HG02970 (cell line): ENCODE results near the gene RAB43.

Source experiments
- ATAC-seq: cut with Tn5 transposase; IDR thresholded peaks from one replicate; pipeline ENCODE4 v1.9.1; 2021; ENCODE audit warnings: mild to moderate bottlenecking, moderate library complexity, moderate number of reproducible peaks; ENCODE audit not compliant: unreplicated experiment, low FRiP score

RAB43 gene

GRCh38 chr3:129063091-129063640, 58.4 kb downstream of the RAB43 start:
- no peak for ATAC-seq

GRCh38 chr3:129061888-129062834, 59.4 kb downstream of the RAB43 start:
- no peak for ATAC-seq

GRCh38 chr3:129061023-129061887, 60.3 kb downstream of the RAB43 start:
- ATAC-seq, result no peak

GRCh38 chr3:129060276-129061022, 61.2 kb downstream of the RAB43 start, which contains the start of gene GP9:
Gene GP9 (plus strand): TSS chr3:129060779. CDS start chr3:129061740, 961 bp downstream.
- no peak for ATAC-seq

- no peak for ATAC-seq
Observed at GRCh38 chr3:129059311-129059958, 62.2 kb downstream of the RAB43 start.

GRCh38 chr3:129058441-129059200, 63.0 kb downstream of the RAB43 start:
- ATAC-seq, result no peak

- ATAC-seq, result no peak
Observed at GRCh38 chr3:129057249-129057648, 64.4 kb downstream of the RAB43 start.

GRCh38 chr3:129056451-129057173, 65.0 kb downstream of the RAB43 start:
- no peak for ATAC-seq

GRCh38 chr3:129054605-129055104, 66.9 kb downstream of the RAB43 start:
- no peak for ATAC-seq

- no peak for ATAC-seq
Observed at GRCh38 chr3:129052675-129053074, 68.9 kb downstream of the RAB43 start.

GRCh38 chr3:129051871-129052340, 69.7 kb downstream of the RAB43 start:
- ATAC-seq, result no peak

- ATAC-seq, result no peak
Observed at GRCh38 chr3:129050556-129051295, 70.9 kb downstream of the RAB43 start.

- ATAC-seq, result no peak
Observed at GRCh38 chr3:129047553-129047839, 74.1 kb downstream of the RAB43 start.

- no peak for ATAC-seq
Observed at GRCh38 chr3:129046732-129047552, 74.7 kb downstream of the RAB43 start.

- ATAC-seq, result no peak
Observed at GRCh38 chr3:129046037-129046731, 75.4 kb downstream of the RAB43 start.

- no peak for ATAC-seq
Observed at GRCh38 chr3:129045675-129046036, 75.9 kb downstream of the RAB43 start.
